Calu3 (cell line): Measurements from ENCODE around the gene NELFB. TPM values are rescaled to one million over a fixed set of nuclear protein-coding genes. Genes with fewer than 3 reads are reported as not detected.

Experiments used
- BruUV-seq: library from RNA; stranded (reverse); fragments of 400-500 nt; replicated peaks from 2 replicates; lab custom pipeline; 2021; lab: Mats Ljungman, UMichigan
- CTCF ChIA-PET: fragments of 300-600 bp; sonication (Branson Sonifier 250); formaldehyde crosslinking; loops from one replicate; lab custom pipeline; 2022; ENCODE audit warnings: antibody characterized with exemption; lab: Charles Lee
- DNase-seq: peaks from one replicate; pipeline ENCODE4 v3.0.0; 2022
- H3K27ac Mint-ChIP-seq: one replicate; pipeline ENCODE4 v1.8.0; 2022; ENCODE audit warnings: mixed read lengths; ENCODE audit not compliant: unreplicated experiment
- H3K27me3 Mint-ChIP-seq: one replicate; pipeline ENCODE4 v1.8.0; 2022; ENCODE audit warnings: mixed read lengths; ENCODE audit not compliant: unreplicated experiment
- H3K36me3 Mint-ChIP-seq: one replicate; pipeline ENCODE4 v1.8.0; 2022; ENCODE audit warnings: mild to moderate bottlenecking, moderate library complexity, mixed read lengths; ENCODE audit not compliant: insufficient read depth, unreplicated experiment
- H3K4me1 Mint-ChIP-seq: one replicate; pipeline ENCODE4 v1.8.0; 2022; ENCODE audit warnings: mild to moderate bottlenecking, low read depth, mixed read lengths; ENCODE audit not compliant: unreplicated experiment
- H3K4me3 Mint-ChIP-seq: one replicate; pipeline ENCODE4 v1.8.0; 2022; ENCODE audit warnings: mild to moderate bottlenecking, low read depth, moderate library complexity, mixed read lengths; ENCODE audit not compliant: unreplicated experiment
- H3K9me3 Mint-ChIP-seq: one replicate; pipeline ENCODE4 v1.8.0; 2022; ENCODE audit warnings: low read depth, mixed read lengths; ENCODE audit not compliant: unreplicated experiment
- CTCF ChIP-seq: fragments of 200-600 bp; IDR thresholded peaks from one replicate; pipeline ENCODE4 v1.8.0; 2022; ENCODE audit warnings: antibody characterized with exemption; ENCODE audit not compliant: unreplicated experiment
- intact Hi-C: fragments of 100-400 bp; cut with micrococcal nuclease; formaldehyde crosslinking; loops from one replicate; pipeline ENCODE4 v1.10.0; 2022; ENCODE audit not compliant: unreplicated experiment
- total RNA-seq: library from RNA; stranded (reverse); gene quantifications from 2 replicates; pipeline ENCODE4 v1.2.3, GENCODE V29; 2022

The NELFB gene
- total RNA-seq, 1 experiment from 2014 or later: 43.5 TPM

- no peak for TF ChIP-seq CTCF
- no peaks in the 10 kb centered on the region for H3K9me3 Mint-ChIP-seq
- no peak overlapping the region for H3K4me3 Mint-ChIP-seq
- no peak for DNase-seq
- H3K27ac Mint-ChIP-seq: no peak overlapping the region
- peaks cover 4% of the 10 kb centered on the region for H3K36me3 Mint-ChIP-seq
- H3K27me3 Mint-ChIP-seq: no peaks in the 10 kb centered on the region
- intact Hi-C loops: no loop called here
- no peaks in the 10 kb centered on the region for H3K4me1 Mint-ChIP-seq
- BruUV-seq: no TSS peak
- CTCF ChIA-PET: interaction anchor here (0.7 kb wide), 1 partner anchor 300 kb away, joined by 3 read pairs; no protein-coding TSS in a partner anchor
Measured at GRCh38 chr9:137319739-137320551, 64.8 kb downstream of the NELFB start.

GRCh38 chr9:137320555-137321384 is 65.6 kb downstream of the NELFB start:
- no peaks in the 10 kb centered on the region for H3K27me3 Mint-ChIP-seq
- H3K36me3 Mint-ChIP-seq: peaks cover 4% of the 10 kb centered on the region
- TF ChIP-seq CTCF: no peak
- BruUV-seq: no TSS peak
- intact Hi-C loops: no loop called here
- H3K4me1 Mint-ChIP-seq: no peaks in the 10 kb centered on the region
- CTCF ChIA-PET: interaction anchor here (0.6 kb wide), 1 partner anchor 70 kb away, joined by 3 read pairs; no protein-coding TSS in a partner anchor
- no peak for DNase-seq
- no peaks in the 10 kb centered on the region for H3K9me3 Mint-ChIP-seq
- H3K4me3 Mint-ChIP-seq: no peak overlapping the region
- no peak overlapping the region for H3K27ac Mint-ChIP-seq

- intact Hi-C loops: no loop called here
- no peak overlapping the region for H3K4me3 Mint-ChIP-seq
- CTCF ChIA-PET: interaction anchor here (0.6 kb wide), 1 partner anchor 69 kb away, joined by 3 read pairs; no protein-coding TSS in a partner anchor
- no peak overlapping the region for H3K27ac Mint-ChIP-seq
- no peaks in the 10 kb centered on the region for H3K4me1 Mint-ChIP-seq
- peaks cover 4% of the 10 kb centered on the region for H3K36me3 Mint-ChIP-seq
- no peaks in the 10 kb centered on the region for H3K27me3 Mint-ChIP-seq
- no peak for DNase-seq
- no peaks in the 10 kb centered on the region for H3K9me3 Mint-ChIP-seq
- BruUV-seq: no TSS peak
- no peak for TF ChIP-seq CTCF
Measured at GRCh38 chr9:137321726-137322361, 66.7 kb downstream of the NELFB start.

Other genes starting within 250 kb of the NELFB start
- gene ABCA2, start 227.1 kb upstream of the NELFB start, total RNA-seq: 47.6 and 50.7 TPM in 2 replicates
- gene FUT7, start 223.2 kb upstream of the NELFB start, total RNA-seq: not detected in 2 replicates
- 65.2 and 78.6 TPM in 2 replicates for gene NPDC1, start 209.2 kb upstream of the NELFB start, total RNA-seq
- 3.8 and 5.8 TPM in 2 replicates for gene ENTPD2, start 201.3 kb upstream of the NELFB start, total RNA-seq
- gene SAPCD2, start 184.8 kb upstream of the NELFB start, total RNA-seq: 38.4 and 41.1 TPM in 2 replicates
- gene UAP1L1, start 177.8 kb upstream of the NELFB start, total RNA-seq: 9.1 and 10.8 TPM in 2 replicates
- gene MAN1B1, start 168.3 kb upstream of the NELFB start, total RNA-seq: 61.4 and 65.6 TPM in 2 replicates
- 51.6 and 76.8 TPM in 2 replicates for gene DPP7, start 140.6 kb upstream of the NELFB start, total RNA-seq
- gene GRIN1, start 116.2 kb upstream of the NELFB start, total RNA-seq: 0.24 and 0.54 TPM in 2 replicates
- 0.52 and 0.98 TPM in 2 replicates for gene LRRC26, start 85.3 kb upstream of the NELFB start, total RNA-seq
- not detected in 2 replicates for gene TMEM210, start 83.3 kb upstream of the NELFB start, total RNA-seq
- 49.4 and 51.4 TPM in 2 replicates for gene ANAPC2, start 66.8 kb upstream of the NELFB start, total RNA-seq
- 41.9 and 44.1 TPM in 2 replicates for gene SSNA1, start 66.7 kb upstream of the NELFB start, total RNA-seq
- gene TPRN, start 54.6 kb upstream of the NELFB start, total RNA-seq: 18.3 and 20.3 TPM in 2 replicates
- 25.4 and 28.8 TPM in 2 replicates for gene TMEM203, start 49.7 kb upstream of the NELFB start, total RNA-seq
- gene NDOR1, start 49.6 kb upstream of the NELFB start, total RNA-seq: 26.4 and 27.7 TPM in 2 replicates
- gene RNF208, start 33.1 kb upstream of the NELFB start, total RNA-seq: 10.1 and 14.2 TPM in 2 replicates
- 3.0 and 3.6 TPM in 2 replicates for gene CYSRT1, start 30.2 kb upstream of the NELFB start, total RNA-seq
- 1.6 and 1.7 TPM in 2 replicates for gene RNF224, start 27.8 kb upstream of the NELFB start, total RNA-seq
- gene SLC34A3, start 24.4 kb upstream of the NELFB start, total RNA-seq: 0.26 and 0.34 TPM in 2 replicates
- 360 and 383 TPM in 2 replicates for gene TUBB4B, start 14.0 kb upstream of the NELFB start, total RNA-seq
- not detected in 2 replicates for gene STPG3, start 4.0 kb upstream of the NELFB start, total RNA-seq
- 51.8 and 60.2 TPM in 2 replicates for gene TOR4A, start 22.4 kb downstream of the NELFB start, total RNA-seq
- gene NRARP, start 46.9 kb downstream of the NELFB start, total RNA-seq: 32.6 and 32.9 TPM in 2 replicates
- 13.2 and 15.3 TPM in 2 replicates for gene EXD3, start 167.8 kb downstream of the NELFB start, total RNA-seq
- gene NOXA1, start 168.1 kb downstream of the NELFB start, total RNA-seq: 12.0 and 12.3 TPM in 2 replicates
- 0.97 and 1.6 TPM in 2 replicates for gene ENTPD8, start 186.0 kb downstream of the NELFB start, total RNA-seq
- gene NSMF, start 204.0 kb downstream of the NELFB start, total RNA-seq: 31.6 and 38.3 TPM in 2 replicates